ENCODE results near the gene GALNT9. TPM values are rescaled to one million over a fixed set of nuclear protein-coding genes. Genes with fewer than 3 reads are reported as not detected.

GALNT9 gene
- total RNA-seq, 1 donor from 2014 or later, result 2.1 TPM

- no peak for FAIRE-seq
- no peak overlapping the region for H2AFZ ChIP-seq (ENCODE audit: low read depth, low read length)
- peaks cover 6% of the 10 kb centered on the region for H3K9me3 ChIP-seq (ENCODE audit: insufficient read depth, low read depth, low read length)
- Mint-ChIP-seq H3K36me3 (ENCODE audit: low read depth, unreplicated experiment) (no peaks in the 10 kb centered on the region), H3K4me1 (ENCODE audit: low read depth, unreplicated experiment) (no peaks in the 10 kb centered on the region), H3K9me3 (ENCODE audit: unreplicated experiment) (peaks cover 3% of the 10 kb centered on the region), H3K27ac (ENCODE audit: unreplicated experiment) (no peak overlapping the region), H3K4me3 (ENCODE audit: unreplicated experiment) (no peak overlapping the region), H3K27me3 (ENCODE audit: low read depth, unreplicated experiment) (peaks cover 49% of the 10 kb centered on the region)
- DNase-seq (ENCODE audit: low read depth), result no peak
- H3K4me1 ChIP-seq (ENCODE audit: insufficient read depth, low read length), result peaks cover 10% of the 10 kb centered on the region
- no peaks in the 10 kb centered on the region for H4K20me1 ChIP-seq (ENCODE audit: insufficient read depth, low read length)
- TF ChIP-seq EZH2 (IDR thresholded peaks at IDR 0.05; ENCODE audit: insufficient read depth, low read length), result no peak
- TF ChIP-seq, protein P1, sequence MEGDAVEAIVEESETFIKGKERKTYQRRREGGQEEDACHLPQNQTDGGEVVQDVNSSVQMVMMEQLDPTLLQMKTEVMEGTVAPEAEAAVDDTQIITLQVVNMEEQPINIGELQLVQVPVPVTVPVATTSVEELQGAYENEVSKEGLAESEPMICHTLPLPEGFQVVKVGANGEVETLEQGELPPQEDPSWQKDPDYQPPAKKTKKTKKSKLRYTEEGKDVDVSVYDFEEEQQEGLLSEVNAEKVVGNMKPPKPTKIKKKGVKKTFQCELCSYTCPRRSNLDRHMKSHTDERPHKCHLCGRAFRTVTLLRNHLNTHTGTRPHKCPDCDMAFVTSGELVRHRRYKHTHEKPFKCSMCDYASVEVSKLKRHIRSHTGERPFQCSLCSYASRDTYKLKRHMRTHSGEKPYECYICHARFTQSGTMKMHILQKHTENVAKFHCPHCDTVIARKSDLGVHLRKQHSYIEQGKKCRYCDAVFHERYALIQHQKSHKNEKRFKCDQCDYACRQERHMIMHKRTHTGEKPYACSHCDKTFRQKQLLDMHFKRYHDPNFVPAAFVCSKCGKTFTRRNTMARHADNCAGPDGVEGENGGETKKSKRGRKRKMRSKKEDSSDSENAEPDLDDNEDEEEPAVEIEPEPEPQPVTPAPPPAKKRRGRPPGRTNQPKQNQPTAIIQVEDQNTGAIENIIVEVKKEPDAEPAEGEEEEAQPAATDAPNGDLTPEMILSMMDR (IDR thresholded peaks at IDR 0.05; ENCODE audit: insufficient read depth, low read depth, low read length), result no peak
- H3K4me3 ChIP-seq (ENCODE audit: insufficient read depth, low read depth, low read length), result no peak overlapping the region
- no peak overlapping the region for H3K4me2 ChIP-seq (ENCODE audit: low read length)
- H3K79me2 ChIP-seq (ENCODE audit: insufficient read depth, low read length), result no peaks in the 10 kb centered on the region
- H3K36me3 ChIP-seq (ENCODE audit: insufficient read depth, low read length), result no peaks in the 10 kb centered on the region
- H3K27me3 ChIP-seq (ENCODE audit: insufficient read depth, low read length), result peaks cover 7% of the 10 kb centered on the region
- H3K27ac ChIP-seq (ENCODE audit: low read depth, low read length), result no peak overlapping the region
- no peak overlapping the region for H3K9ac ChIP-seq (ENCODE audit: low read length)
These were observed 160.9 kb downstream of the GALNT9 start for GRCh38 chr12:132168311-132169031.

GRCh38 chr12:132167611-132168310, 161.6 kb downstream of the GALNT9 start:
- Histone ChIP-seq H3K9me3 (ENCODE audit: insufficient read depth, low read depth, low read length) (peaks cover 6% of the 10 kb centered on the region), H3K4me1 (ENCODE audit: insufficient read depth, low read length) (peaks cover 17% of the 10 kb centered on the region), H3K9ac (ENCODE audit: low read length) (no peak overlapping the region), H4K20me1 (ENCODE audit: insufficient read depth, low read length) (no peaks in the 10 kb centered on the region), H3K36me3 (ENCODE audit: insufficient read depth, low read length) (no peaks in the 10 kb centered on the region), H3K27me3 (ENCODE audit: insufficient read depth, low read length) (peaks cover 3% of the 10 kb centered on the region), H3K4me3 (ENCODE audit: insufficient read depth, low read depth, low read length) (no peak overlapping the region), H3K79me2 (ENCODE audit: insufficient read depth, low read length) (no peaks in the 10 kb centered on the region), H3K27ac (ENCODE audit: low read depth, low read length) (no peak overlapping the region), H3K4me2 (ENCODE audit: low read length) (no peak overlapping the region), H2AFZ (ENCODE audit: low read depth, low read length) (no peak overlapping the region)
- DNase-seq (ENCODE audit: low read depth) (no peak), FAIRE-seq (no peak)
- peaks cover 3% of the 10 kb centered on the region for H3K9me3 Mint-ChIP-seq (ENCODE audit: unreplicated experiment)
- no peak overlapping the region for H3K27ac Mint-ChIP-seq (ENCODE audit: unreplicated experiment)
- TF ChIP-seq, protein P1 (IDR thresholded peaks at IDR 0.05; ENCODE audit: insufficient read depth, low read depth, low read length), result no peak
- TF ChIP-seq EZH2 (IDR thresholded peaks at IDR 0.05; ENCODE audit: insufficient read depth, low read length), result no peak
- peaks cover 46% of the 10 kb centered on the region for H3K27me3 Mint-ChIP-seq (ENCODE audit: low read depth, unreplicated experiment)
- H3K4me1 Mint-ChIP-seq (ENCODE audit: low read depth, unreplicated experiment), result no peaks in the 10 kb centered on the region
- H3K36me3 Mint-ChIP-seq (ENCODE audit: low read depth, unreplicated experiment), result no peaks in the 10 kb centered on the region
- H3K4me3 Mint-ChIP-seq (ENCODE audit: unreplicated experiment), result no peak overlapping the region

Data from astrocyte (in vitro differentiated cells and primary cell).